ENCODE results near the gene PARN.
"Not testable (repeated sequence)": the region's sequence is repeated elsewhere in the genome, so short reads cannot be mapped to it uniquely, and the experiment has no call there.

Gene PARN

DNA sequence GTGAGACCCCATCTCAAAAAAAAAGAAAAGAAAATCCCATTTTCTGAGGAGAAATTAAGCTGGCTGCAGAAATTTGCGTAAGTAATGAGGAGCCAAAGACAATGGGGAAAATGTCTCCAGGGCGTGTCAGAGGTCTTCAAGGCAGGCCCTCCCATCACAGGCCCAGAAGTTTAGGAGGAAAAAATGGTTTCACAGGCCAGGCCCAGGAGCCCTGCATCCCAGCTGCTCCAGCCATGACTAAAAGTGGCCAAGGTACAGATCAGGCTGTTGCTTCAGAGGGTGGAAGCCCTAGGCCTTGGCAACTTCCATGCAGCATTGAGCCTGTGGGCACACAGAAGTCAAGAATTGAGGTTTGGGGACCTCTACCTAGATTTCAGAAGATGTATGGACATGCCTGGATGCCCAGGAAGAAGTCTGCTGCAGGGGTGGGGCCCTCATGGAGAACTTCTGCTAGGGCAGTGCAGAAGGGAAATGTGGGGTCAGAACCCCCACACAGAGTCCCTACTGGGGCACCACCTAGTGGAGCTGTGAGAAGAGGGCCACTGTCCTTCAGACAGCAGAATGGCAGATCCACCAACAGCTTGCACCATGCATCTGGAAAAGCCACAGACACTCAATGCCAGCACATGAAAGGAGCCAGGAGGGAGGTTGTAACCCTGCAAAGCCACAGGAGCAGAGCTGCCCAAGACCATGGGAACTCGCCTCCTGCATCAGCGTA lies 55.2 kb downstream of the PARN start:
- not testable (repeated sequence) for H3K4me3 ChIP-seq (ENCODE audit: low read depth, low read length); H2AFZ ChIP-seq (ENCODE audit: low read length, unreplicated experiment); H3K27ac ChIP-seq (ENCODE audit: low read depth, low read length); H3K27me3 ChIP-seq (ENCODE audit: insufficient read depth, low read length); H3K4me1 ChIP-seq (ENCODE audit: control insufficient read depth, insufficient read depth, low read length, unreplicated experiment); H3K79me2 ChIP-seq (ENCODE audit: control insufficient read depth, insufficient read depth, low read length, unreplicated experiment)
- peaks cover 38% of the 10 kb centered on the region for H3K36me3 ChIP-seq (ENCODE audit: insufficient read depth, low read length)

DNA sequence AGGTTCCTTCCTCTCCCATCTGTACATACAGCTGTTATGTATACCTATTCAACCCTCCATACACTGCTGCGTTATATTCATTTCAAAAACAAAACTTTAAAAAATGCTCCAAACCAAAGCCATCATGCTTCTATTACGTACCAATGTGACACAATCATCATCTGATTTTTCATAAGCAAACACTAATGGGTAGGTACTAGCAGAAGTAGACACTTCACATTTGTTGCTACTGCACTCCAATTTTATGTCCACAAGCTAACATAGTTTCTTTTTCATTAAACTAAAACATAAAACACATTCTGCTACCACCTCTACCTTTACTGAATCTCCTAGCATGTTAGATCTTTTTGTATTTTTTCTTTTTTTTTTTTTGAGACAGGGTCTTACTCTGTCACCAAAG lies 57.5 kb downstream of the PARN start:
- Histone ChIP-seq H3K4me3 (ENCODE audit: low read depth, low read length) (no peak overlapping the region), H3K27me3 (ENCODE audit: insufficient read depth, low read length) (no peaks in the 10 kb centered on the region), H3K79me2 (ENCODE audit: control insufficient read depth, insufficient read depth, low read length, unreplicated experiment) (no peaks in the 10 kb centered on the region), H3K27ac (ENCODE audit: low read depth, low read length) (no peak overlapping the region), H2AFZ (ENCODE audit: low read length, unreplicated experiment) (no peak overlapping the region), H3K4me1 (ENCODE audit: control insufficient read depth, insufficient read depth, low read length, unreplicated experiment) (no peaks in the 10 kb centered on the region), H3K36me3 (ENCODE audit: insufficient read depth, low read length) (peaks cover 29% of the 10 kb centered on the region)

DNA sequence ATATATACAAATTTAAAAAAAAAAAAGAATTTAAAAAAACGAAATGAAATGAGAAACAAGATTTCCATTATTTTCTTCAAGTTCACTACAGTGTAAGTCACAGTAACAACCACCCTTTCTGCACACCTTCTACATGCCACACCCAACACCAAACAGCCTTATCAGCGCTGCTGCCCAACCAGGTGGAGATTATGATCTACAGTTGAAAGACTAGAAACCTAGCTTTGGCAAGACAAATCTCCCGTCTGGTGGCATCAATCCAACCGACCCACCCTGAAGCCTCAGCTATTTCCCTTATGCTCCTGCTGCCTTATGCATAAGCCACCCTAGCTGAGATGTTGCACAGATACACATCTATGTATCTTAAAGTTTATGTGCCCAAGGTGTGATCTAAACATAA lies 60.8 kb downstream of the PARN start:
- Histone ChIP-seq H3K27me3 (ENCODE audit: insufficient read depth, low read length) (no peaks in the 10 kb centered on the region), H3K79me2 (ENCODE audit: control insufficient read depth, insufficient read depth, low read length, unreplicated experiment) (no peaks in the 10 kb centered on the region), H2AFZ (ENCODE audit: low read length, unreplicated experiment) (no peak overlapping the region), H3K4me3 (ENCODE audit: low read depth, low read length) (no peak overlapping the region), H3K4me1 (ENCODE audit: control insufficient read depth, insufficient read depth, low read length, unreplicated experiment) (peaks cover 11% of the 10 kb centered on the region), H3K36me3 (ENCODE audit: insufficient read depth, low read length) (no peaks in the 10 kb centered on the region; the same call in 1 of the 2 replicates), H3K27ac (ENCODE audit: low read depth, low read length) (no peak overlapping the region)

DNA sequence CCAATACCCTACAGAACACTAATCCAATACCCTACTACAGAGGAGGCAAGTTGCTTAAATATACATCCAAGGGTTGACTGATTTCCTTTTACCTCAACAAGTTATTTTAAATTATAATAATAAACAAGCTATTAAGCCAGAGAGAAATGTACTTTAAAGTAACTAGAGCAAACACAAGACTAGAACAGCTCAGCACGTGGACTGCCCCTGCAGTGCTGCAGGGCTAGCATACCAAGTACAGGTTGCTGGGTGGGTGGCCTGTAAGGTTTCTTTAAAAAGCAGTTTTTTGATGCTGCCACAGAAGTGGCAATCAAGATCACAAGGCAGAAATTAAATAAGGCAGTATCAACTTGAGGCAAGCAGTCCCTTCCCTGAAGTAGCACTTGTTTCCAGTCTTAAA lies 63.5 kb downstream of the PARN start:
- no peak overlapping the region for H3K27ac ChIP-seq (ENCODE audit: low read depth, low read length)
- no peaks in the 10 kb centered on the region; the same call in 1 of the 2 replicates for H3K36me3 ChIP-seq (ENCODE audit: insufficient read depth, low read length)
- no peaks in the 10 kb centered on the region for H3K27me3 ChIP-seq (ENCODE audit: insufficient read depth, low read length)
- H3K79me2 ChIP-seq (ENCODE audit: control insufficient read depth, insufficient read depth, low read length, unreplicated experiment), result no peaks in the 10 kb centered on the region
- peaks cover 11% of the 10 kb centered on the region for H3K4me1 ChIP-seq (ENCODE audit: control insufficient read depth, insufficient read depth, low read length, unreplicated experiment)
- H3K4me3 ChIP-seq (ENCODE audit: low read depth, low read length), result no peak overlapping the region
- H2AFZ ChIP-seq (ENCODE audit: low read length, unreplicated experiment), result no peak overlapping the region

DNA sequence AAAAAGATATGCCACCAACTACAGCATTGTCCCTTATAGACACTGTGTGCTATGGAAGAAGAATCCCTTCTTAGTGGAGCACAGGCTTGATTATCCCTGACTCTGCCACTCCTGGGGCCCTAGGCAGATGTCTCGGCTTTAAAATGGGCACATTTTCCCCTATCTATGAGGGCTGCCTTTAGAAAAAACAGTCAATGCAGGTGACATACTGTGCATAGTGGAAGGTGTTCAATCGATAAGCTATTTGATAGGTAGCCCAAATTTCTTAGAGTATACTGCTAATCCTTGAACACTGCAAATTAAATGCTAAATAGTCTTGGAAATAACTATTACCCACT lies 64.4 kb downstream of the PARN start:
- Histone ChIP-seq H3K27ac (ENCODE audit: low read depth, low read length) (no peak overlapping the region), H3K36me3 (ENCODE audit: insufficient read depth, low read length) (no peaks in the 10 kb centered on the region; the same call in none of the 2 replicates), H3K4me1 (ENCODE audit: control insufficient read depth, insufficient read depth, low read length, unreplicated experiment) (peaks cover 11% of the 10 kb centered on the region), H3K4me3 (ENCODE audit: low read depth, low read length) (no peak overlapping the region), H2AFZ (ENCODE audit: low read length, unreplicated experiment) (no peak overlapping the region), H3K27me3 (ENCODE audit: insufficient read depth, low read length) (no peaks in the 10 kb centered on the region), H3K79me2 (ENCODE audit: control insufficient read depth, insufficient read depth, low read length, unreplicated experiment) (no peaks in the 10 kb centered on the region)

DNA sequence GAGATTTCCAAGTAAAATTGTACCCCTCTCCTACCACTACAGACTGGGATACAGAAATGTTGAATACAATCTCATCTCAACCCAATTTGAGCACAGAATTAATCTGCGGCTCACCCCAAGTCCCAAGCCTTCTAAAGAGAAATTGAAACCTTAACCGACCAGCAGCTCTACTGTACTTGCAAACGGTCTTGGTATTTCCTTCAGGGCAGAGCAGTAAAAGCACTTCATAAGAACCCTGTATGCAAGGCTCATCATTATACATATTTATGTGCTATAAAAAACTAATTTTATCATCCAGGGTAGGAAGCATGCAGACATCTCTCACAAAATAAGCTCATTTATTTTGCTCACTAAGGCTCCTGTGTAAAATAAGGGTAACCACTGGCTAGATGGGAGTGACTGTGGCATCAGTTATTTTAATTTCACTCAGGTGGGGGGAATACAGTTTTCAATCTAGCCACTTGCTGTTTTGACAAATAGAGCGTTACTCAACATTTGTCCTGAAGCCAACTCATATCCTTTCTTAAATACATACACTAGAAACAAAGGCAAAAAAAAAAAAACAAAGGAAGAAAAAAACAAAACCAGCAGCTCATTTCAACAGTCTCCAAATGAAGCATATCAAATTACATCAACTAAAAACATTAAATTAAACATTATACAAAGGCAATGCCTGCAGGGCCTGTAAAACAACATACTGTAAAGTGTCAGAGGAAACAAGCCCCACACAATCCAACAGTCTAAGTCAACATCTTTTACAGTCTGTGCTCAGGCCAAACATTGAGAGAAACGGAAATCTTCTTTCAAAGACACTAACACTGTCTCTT lies 65.0 kb downstream of the PARN start:
- H3K27ac ChIP-seq (ENCODE audit: low read depth, low read length), result no peak overlapping the region
- peaks cover 11% of the 10 kb centered on the region for H3K4me1 ChIP-seq (ENCODE audit: control insufficient read depth, insufficient read depth, low read length, unreplicated experiment)
- H3K27me3 ChIP-seq (ENCODE audit: insufficient read depth, low read length), result no peaks in the 10 kb centered on the region
- no peaks in the 10 kb centered on the region for H3K79me2 ChIP-seq (ENCODE audit: control insufficient read depth, insufficient read depth, low read length, unreplicated experiment)
- H3K4me3 ChIP-seq (ENCODE audit: low read depth, low read length), result no peak overlapping the region
- H2AFZ ChIP-seq (ENCODE audit: low read length, unreplicated experiment), result no peak overlapping the region
- no peaks in the 10 kb centered on the region; the same call in none of the 2 replicates for H3K36me3 ChIP-seq (ENCODE audit: insufficient read depth, low read length)

DNA sequence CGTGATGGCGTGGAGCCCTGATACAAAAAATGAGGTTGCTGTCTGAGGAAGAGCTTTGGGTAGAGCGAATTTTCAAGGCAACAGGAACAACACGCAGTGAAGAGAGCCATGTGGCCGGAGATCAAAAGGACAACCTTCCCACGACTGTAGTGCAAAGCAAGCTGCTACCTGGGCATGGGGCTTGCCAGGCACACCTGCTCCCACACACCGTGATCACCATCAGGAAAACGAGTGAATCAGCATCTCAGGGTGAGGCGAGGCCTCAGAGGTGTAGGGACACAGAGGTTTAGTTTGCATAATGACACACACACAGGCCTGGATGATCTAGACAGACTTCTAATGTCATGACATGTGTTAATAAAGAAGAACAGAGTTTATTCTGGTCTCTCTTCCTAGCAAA lies 65.7 kb downstream of the PARN start:
- H3K36me3 ChIP-seq (ENCODE audit: insufficient read depth, low read length), result no peaks in the 10 kb centered on the region; the same call in none of the 2 replicates

DNA sequence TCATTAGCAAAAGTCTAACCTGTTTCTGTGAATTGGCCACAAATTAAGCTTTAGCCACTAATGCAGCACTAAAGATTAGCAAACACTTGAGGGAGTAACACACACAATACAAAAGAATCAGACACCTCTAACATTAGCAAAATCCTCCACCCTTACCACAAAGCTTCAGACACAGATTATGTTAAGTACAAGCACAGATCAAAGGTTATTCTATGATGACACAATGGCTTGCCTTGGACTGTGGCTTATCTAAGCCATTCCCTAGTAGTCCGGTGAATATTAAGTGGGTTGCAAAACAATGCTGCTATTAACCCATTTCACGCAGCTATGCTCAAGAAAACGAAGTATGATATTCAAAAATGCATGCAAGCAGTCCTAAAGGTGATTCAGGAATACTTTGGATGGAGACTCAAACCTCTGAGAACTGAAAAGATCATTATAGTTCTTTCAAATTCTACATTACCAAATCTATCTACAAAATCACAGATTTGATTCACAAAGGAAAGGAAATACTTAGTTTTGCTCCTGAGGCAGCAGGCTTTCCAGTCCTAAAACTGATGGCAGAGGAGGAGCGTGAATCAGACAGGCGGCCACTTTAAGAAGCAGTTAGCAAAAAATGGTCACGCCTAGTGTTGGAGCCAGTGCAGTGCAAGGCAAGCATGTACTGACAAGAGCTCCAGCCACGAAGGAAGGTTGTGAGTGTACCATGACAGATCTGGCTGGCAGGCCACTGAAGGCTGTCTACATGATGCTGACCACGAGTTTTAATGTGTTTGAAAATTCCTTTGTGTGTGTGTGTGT lies 67.2 kb downstream of the PARN start:
- Histone ChIP-seq H3K79me2 (ENCODE audit: control insufficient read depth, insufficient read depth, low read length, unreplicated experiment) (no peaks in the 10 kb centered on the region), H3K27ac (ENCODE audit: low read depth, low read length) (no peak overlapping the region), H3K4me3 (ENCODE audit: low read depth, low read length) (no peak overlapping the region), H3K4me1 (ENCODE audit: control insufficient read depth, insufficient read depth, low read length, unreplicated experiment) (peaks cover 11% of the 10 kb centered on the region), H3K27me3 (ENCODE audit: insufficient read depth, low read length) (no peaks in the 10 kb centered on the region), H3K36me3 (ENCODE audit: insufficient read depth, low read length) (no peaks in the 10 kb centered on the region; the same call in none of the 2 replicates), H2AFZ (ENCODE audit: low read length, unreplicated experiment) (no peak overlapping the region)

More for the DNA sequence above, 65.7 kb downstream of the PARN start:
- Histone ChIP-seq H3K4me1 (ENCODE audit: control insufficient read depth, insufficient read depth, low read length, unreplicated experiment) (peaks cover 11% of the 10 kb centered on the region), H3K27me3 (ENCODE audit: insufficient read depth, low read length) (no peaks in the 10 kb centered on the region), H3K79me2 (ENCODE audit: control insufficient read depth, insufficient read depth, low read length, unreplicated experiment) (no peaks in the 10 kb centered on the region), H2AFZ (ENCODE audit: low read length, unreplicated experiment) (no peak overlapping the region), H3K4me3 (ENCODE audit: low read depth, low read length) (no peak overlapping the region), H3K27ac (ENCODE audit: low read depth, low read length) (no peak overlapping the region)

DNA sequence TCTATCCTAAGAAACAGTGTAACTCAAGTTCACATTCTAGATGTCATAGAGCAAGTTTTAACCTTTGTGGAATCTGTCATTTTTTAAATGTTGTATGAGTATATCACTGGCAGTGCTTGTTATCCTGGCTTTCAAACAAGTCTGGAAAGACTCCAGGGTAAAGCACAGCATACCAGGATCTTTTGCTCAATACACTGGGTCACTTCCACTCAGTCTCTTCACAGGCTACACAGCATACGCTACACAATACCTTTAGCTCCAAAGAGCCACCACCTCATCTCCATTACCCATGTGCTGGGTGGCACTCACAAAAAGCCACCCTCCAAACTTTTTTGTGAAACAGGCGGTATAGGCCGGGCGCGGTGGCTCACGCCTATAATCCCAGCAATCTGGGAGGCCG lies 69.5 kb downstream of the PARN start:
- Histone ChIP-seq H2AFZ (ENCODE audit: low read length, unreplicated experiment) (no peak overlapping the region), H3K36me3 (ENCODE audit: insufficient read depth, low read length) (no peaks in the 10 kb centered on the region; the same call in none of the 2 replicates), H3K4me1 (ENCODE audit: control insufficient read depth, insufficient read depth, low read length, unreplicated experiment) (peaks cover 7% of the 10 kb centered on the region), H3K27ac (ENCODE audit: low read depth, low read length) (no peak overlapping the region), H3K4me3 (ENCODE audit: low read depth, low read length) (no peak overlapping the region), H3K79me2 (ENCODE audit: control insufficient read depth, insufficient read depth, low read length, unreplicated experiment) (no peaks in the 10 kb centered on the region), H3K27me3 (ENCODE audit: insufficient read depth, low read length) (no peaks in the 10 kb centered on the region)

DNA sequence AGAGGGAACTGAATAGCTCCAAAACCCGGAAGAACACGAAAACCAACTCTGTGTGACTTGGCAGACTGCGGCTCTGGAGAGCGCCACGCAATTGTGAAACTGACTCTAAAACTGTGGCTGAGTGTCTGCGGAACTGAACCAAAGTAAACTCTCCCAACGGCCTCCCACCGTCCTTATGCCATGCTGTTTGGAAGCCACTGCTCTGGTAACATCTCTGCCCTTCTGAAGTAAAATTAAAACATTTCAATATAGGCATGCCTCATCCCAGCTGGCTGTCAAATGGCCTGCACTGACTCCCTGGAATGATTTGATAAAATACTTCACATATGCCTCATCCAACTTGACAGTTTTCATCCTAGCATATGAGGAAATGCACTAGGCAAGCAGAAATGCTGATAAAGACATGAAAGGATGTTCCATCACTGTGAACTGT lies 70.2 kb downstream of the PARN start:
- no peak overlapping the region for H3K4me3 ChIP-seq (ENCODE audit: low read depth, low read length)
- no peaks in the 10 kb centered on the region for H3K27me3 ChIP-seq (ENCODE audit: insufficient read depth, low read length)
- no peaks in the 10 kb centered on the region; the same call in none of the 2 replicates for H3K36me3 ChIP-seq (ENCODE audit: insufficient read depth, low read length)
- no peaks in the 10 kb centered on the region for H3K79me2 ChIP-seq (ENCODE audit: control insufficient read depth, insufficient read depth, low read length, unreplicated experiment)
- H2AFZ ChIP-seq (ENCODE audit: low read length, unreplicated experiment), result no peak overlapping the region
- no peak overlapping the region for H3K27ac ChIP-seq (ENCODE audit: low read depth, low read length)
- H3K4me1 ChIP-seq (ENCODE audit: control insufficient read depth, insufficient read depth, low read length, unreplicated experiment), result peaks cover under 1% of the 10 kb centered on the region
